MCF 10A (cell line): ENCODE measurements around the gene NCKAP5L. TPM values are rescaled to one million over a fixed set of nuclear protein-coding genes. Genes with fewer than 3 reads are reported as not detected.
A peak's percentile ranks its signal among the peaks of the same experiment; 100 is the strongest.

Source experiments
- BruUV-seq: library from RNA; stranded (reverse); fragments of 400-500 nt; replicated peaks from 2 replicates; lab custom pipeline; 2021; lab: Mats Ljungman, UMichigan
- CTCF ChIA-PET: fragments of 300-600 bp; sonication (Branson Sonifier 250); formaldehyde crosslinking; extraction: SDS; loops from one replicate; lab custom pipeline; 2021; ENCODE audit warnings: antibody characterized with exemption, inconsistent platforms; lab: Yijun Ruan, JAX
- POLR2A ChIA-PET: fragments of 300-600, 350-650 bp; sonication (Branson Sonifier 250); formaldehyde crosslinking; extraction: SDS; loops from one replicate; lab custom pipeline; 2020; ENCODE audit warnings: antibody characterized with exemption, inconsistent platforms; lab: Yijun Ruan, JAX
- DNase-seq: peaks from one replicate; pipeline ENCODE4 v3.0.0-alpha.2; 2018; ENCODE audit not compliant: unreplicated experiment
- H3K27ac Mint-ChIP-seq: one replicate; pipeline ENCODE4 v1.8.0; 2022; ENCODE audit warnings: mild to moderate bottlenecking, low read depth, mixed read lengths; ENCODE audit not compliant: unreplicated experiment
- H3K27me3 Mint-ChIP-seq: one replicate; pipeline ENCODE4 v1.8.0; 2022; ENCODE audit warnings: mixed read lengths; ENCODE audit not compliant: insufficient read depth, unreplicated experiment
- H3K36me3 Mint-ChIP-seq: one replicate; pipeline ENCODE4 v1.8.0; 2022; ENCODE audit warnings: mild to moderate bottlenecking, moderate library complexity, mixed read lengths; ENCODE audit not compliant: insufficient read depth, unreplicated experiment
- H3K4me1 Mint-ChIP-seq: one replicate; pipeline ENCODE4 v1.8.0; 2022; ENCODE audit warnings: mixed read lengths; ENCODE audit not compliant: insufficient read depth, unreplicated experiment
- H3K4me3 Mint-ChIP-seq: one replicate; pipeline ENCODE4 v1.8.0; 2022; ENCODE audit warnings: mild to moderate bottlenecking, moderate library complexity, mixed read lengths; ENCODE audit not compliant: unreplicated experiment
- H3K9me3 Mint-ChIP-seq: one replicate; pipeline ENCODE4 v1.8.0; 2022; ENCODE audit warnings: mixed read lengths; ENCODE audit not compliant: unreplicated experiment
- intact Hi-C: fragments of 100-400 bp; cut with micrococcal nuclease; formaldehyde crosslinking; loops from 2 replicates; pipeline ENCODE4 v1.14.1; 2022
- total RNA-seq: library from RNA; stranded (reverse); gene quantifications from 2 replicates; pipeline ENCODE4 v1.2.3, GENCODE V29; 2022
- TF ChIP-seq, protein P1 (sequence below): fragments of 200-600 bp; IDR thresholded peaks from one replicate; pipeline ENCODE4 v1.8.0; 2022; ENCODE audit warnings: antibody characterized with exemption, mild to moderate bottlenecking; ENCODE audit not compliant: unreplicated experiment

NCKAP5L gene
- total RNA-seq, 1 experiment from 2014 or later: 19.9 TPM

DNA sequence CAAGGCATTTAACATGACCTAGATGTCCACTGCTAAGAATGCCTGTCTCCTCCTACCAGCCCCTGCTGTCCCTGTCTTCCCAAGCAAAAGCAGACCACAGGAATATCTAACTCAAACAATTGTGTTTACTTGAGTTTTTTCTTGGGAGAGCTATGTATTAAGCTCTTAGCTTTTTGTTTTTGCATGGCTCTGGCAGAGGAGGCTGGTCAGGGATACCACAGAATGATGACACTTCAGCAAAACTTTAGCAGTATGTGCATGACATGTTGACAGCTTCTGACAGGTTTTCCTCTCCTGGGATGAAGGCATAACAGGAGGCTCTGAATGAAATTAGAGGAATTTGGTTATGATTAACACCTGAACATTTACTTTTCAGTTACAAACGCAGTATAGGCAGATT, 79.9 kb downstream of the NCKAP5L start:
- Mint-ChIP-seq H3K4me1 (peaks cover 23% of the 10 kb centered on the region), H3K27me3 (no peaks in the 10 kb centered on the region), H3K9me3 (no peaks in the 10 kb centered on the region), H3K36me3 (peaks cover 47% of the 10 kb centered on the region), H3K27ac (no peak overlapping the region), H3K4me3 (no peak overlapping the region)
- no peak for DNase-seq
- intact Hi-C loops: no loop called here
- TF ChIP-seq, protein P1, sequence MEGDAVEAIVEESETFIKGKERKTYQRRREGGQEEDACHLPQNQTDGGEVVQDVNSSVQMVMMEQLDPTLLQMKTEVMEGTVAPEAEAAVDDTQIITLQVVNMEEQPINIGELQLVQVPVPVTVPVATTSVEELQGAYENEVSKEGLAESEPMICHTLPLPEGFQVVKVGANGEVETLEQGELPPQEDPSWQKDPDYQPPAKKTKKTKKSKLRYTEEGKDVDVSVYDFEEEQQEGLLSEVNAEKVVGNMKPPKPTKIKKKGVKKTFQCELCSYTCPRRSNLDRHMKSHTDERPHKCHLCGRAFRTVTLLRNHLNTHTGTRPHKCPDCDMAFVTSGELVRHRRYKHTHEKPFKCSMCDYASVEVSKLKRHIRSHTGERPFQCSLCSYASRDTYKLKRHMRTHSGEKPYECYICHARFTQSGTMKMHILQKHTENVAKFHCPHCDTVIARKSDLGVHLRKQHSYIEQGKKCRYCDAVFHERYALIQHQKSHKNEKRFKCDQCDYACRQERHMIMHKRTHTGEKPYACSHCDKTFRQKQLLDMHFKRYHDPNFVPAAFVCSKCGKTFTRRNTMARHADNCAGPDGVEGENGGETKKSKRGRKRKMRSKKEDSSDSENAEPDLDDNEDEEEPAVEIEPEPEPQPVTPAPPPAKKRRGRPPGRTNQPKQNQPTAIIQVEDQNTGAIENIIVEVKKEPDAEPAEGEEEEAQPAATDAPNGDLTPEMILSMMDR: no peak
- no TSS peak for BruUV-seq
- POLR2A ChIA-PET: interaction anchor here (0.9 to 1.9 kb wide), 2 partner anchors 14 to 18 kb away, joined by 3 to 5 read pairs; no protein-coding TSS in a partner anchor
- CTCF ChIA-PET: interaction anchor here (0.5 to 3.6 kb wide), 9 partner anchors 9 to 186 kb away, joined by 3 to 15 read pairs (median 4); no protein-coding TSS in a partner anchor

DNA sequence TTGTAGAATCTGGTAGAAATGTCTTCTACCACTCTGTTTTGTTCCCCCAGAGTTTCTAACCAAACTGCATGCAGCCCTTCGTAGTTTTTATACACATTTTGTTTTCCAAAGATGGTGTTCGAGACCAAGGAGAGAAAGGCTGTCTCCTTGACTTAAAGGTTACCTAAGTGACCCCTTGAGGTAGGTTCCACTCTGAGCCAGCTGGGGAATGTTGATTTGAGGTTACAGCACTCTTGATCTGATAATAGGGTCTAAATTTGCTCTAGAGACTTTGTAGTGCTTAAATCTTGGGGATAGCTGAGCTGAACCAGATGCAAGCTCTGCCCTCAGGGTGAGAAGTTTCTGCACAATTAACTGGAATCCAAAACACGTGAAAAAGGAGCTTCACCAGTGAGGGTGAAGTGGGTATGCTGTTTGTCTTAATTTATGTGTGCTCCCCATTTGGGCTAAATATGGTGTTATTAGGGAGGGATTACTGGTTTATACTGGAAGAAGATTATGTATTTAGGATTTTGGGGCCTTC, 83.8 kb downstream of the NCKAP5L start:
- BruUV-seq: no TSS peak
- no peaks in the 10 kb centered on the region for H3K27me3 Mint-ChIP-seq
- H3K9me3 Mint-ChIP-seq: no peaks in the 10 kb centered on the region
- H3K4me3 Mint-ChIP-seq: peak overlapping the region; percentile 88
- TF ChIP-seq, protein P1: no peak
- ChIA-PET CTCF (interaction anchor here (0.6 to 2.1 kb wide), 5 partner anchors 17 to 423 kb away, joined by 3 to 6 read pairs (median 4); partner anchors contain the start of gene CERS5), POLR2A (interaction anchor here (0.6 kb wide), 1 partner anchor 346 kb away, joined by 3 read pairs; no protein-coding TSS in a partner anchor)
- no peak for DNase-seq
- H3K27ac Mint-ChIP-seq: peak overlapping the region; percentile 55
- intact Hi-C loops: no loop called here
- peaks cover 28% of the 10 kb centered on the region for H3K36me3 Mint-ChIP-seq
- H3K4me1 Mint-ChIP-seq: peaks cover 10% of the 10 kb centered on the region

DNA sequence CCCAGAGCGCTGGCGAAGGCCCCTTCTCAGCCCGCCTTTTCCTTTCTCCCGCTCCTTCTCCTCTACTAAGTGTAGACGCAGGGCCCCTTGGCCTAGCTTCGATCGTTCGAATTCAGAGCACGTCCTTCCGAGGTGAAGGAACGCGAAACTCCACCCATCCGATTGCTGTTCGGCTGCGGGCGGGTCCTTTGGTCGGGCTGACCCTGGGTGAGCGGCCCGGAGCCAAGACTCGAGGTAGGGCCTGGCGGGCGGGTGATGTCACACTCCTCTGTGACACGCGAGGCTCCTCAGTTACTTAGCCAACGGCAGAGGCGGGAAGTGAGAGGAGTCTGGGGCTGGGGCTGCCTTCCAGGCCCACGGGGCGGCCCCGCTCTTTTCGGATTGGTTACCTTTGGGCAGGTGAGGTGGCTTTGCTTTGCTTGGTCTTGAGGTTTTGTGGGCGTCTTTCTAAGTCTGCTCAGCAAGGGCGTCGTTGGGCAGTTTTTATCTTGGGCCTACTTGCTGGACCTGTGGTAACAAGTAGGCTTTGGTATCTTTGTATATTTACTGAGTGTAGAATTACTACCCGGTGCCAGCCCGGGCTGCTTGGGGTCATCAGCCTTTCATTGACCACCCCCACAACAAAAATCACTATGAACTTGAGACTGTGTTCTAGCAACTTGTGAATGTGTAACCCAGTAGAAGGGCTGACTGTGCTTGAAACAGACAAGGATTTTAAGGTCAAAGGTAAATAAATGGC, 86.2 kb downstream of the NCKAP5L start:
- DNase-seq: peak; percentile 87
- intact Hi-C loops: no loop called here
- Mint-ChIP-seq H3K27ac (peak overlapping the region; percentile 99), H3K36me3 (peaks cover 17% of the 10 kb centered on the region), H3K4me3 (peak overlapping the region; percentile 88), H3K9me3 (no peaks in the 10 kb centered on the region), H3K27me3 (no peaks in the 10 kb centered on the region), H3K4me1 (peaks cover 10% of the 10 kb centered on the region)
- ChIA-PET CTCF (interaction anchor here (0.6 to 2.3 kb wide), 21 partner anchors 10 to 694 kb away, joined by 3 to 13 read pairs (median 4); no protein-coding TSS in a partner anchor), POLR2A (interaction anchor here (0.6 to 2.5 kb wide), 50 partner anchors 7 to 912 kb away, joined by 3 to 26 read pairs (median 5); partner anchors contain the start of genes BCDIN3D, COX14, FAM186B and NCKAP5L)
- TF ChIP-seq, protein P1: no peak
- BruUV-seq: TSS peak; percentile 92

Other genes starting within 250 kb of the NCKAP5L start
- gene FAM186B, start 222.8 kb downstream of the NCKAP5L start, total RNA-seq: 0.30 and 0.64 TPM in 2 replicates
- gene PRPF40B, start 204.9 kb downstream of the NCKAP5L start, total RNA-seq: 41.8 and 48.5 TPM in 2 replicates
- 0.58 and 0.91 TPM in 2 replicates for gene FMNL3, start 121.0 kb downstream of the NCKAP5L start, total RNA-seq
- gene TMBIM6, start 86.9 kb downstream of the NCKAP5L start, total RNA-seq: 517 and 606 TPM in 2 replicates
- 6.2 and 8.2 TPM in 2 replicates for gene BCDIN3D, start 14.7 kb upstream of the NCKAP5L start, total RNA-seq
- gene FAIM2, start 75.5 kb upstream of the NCKAP5L start, total RNA-seq: not detected in 2 replicates
- not detected in 2 replicates for gene AQP2, start 122.3 kb upstream of the NCKAP5L start, total RNA-seq
- not detected in 2 replicates for gene AQP5, start 133.5 kb upstream of the NCKAP5L start, total RNA-seq
- not detected in 2 replicates for gene AQP6, start 144.5 kb upstream of the NCKAP5L start, total RNA-seq
- gene RACGAP1, start 197.1 kb upstream of the NCKAP5L start, total RNA-seq: 58.5 and 67.9 TPM in 2 replicates
- gene ASIC1, start 229.2 kb upstream of the NCKAP5L start, total RNA-seq: 1.3 and 1.7 TPM in 2 replicates